ENCODE data around the gene NCDN.

DNA sequence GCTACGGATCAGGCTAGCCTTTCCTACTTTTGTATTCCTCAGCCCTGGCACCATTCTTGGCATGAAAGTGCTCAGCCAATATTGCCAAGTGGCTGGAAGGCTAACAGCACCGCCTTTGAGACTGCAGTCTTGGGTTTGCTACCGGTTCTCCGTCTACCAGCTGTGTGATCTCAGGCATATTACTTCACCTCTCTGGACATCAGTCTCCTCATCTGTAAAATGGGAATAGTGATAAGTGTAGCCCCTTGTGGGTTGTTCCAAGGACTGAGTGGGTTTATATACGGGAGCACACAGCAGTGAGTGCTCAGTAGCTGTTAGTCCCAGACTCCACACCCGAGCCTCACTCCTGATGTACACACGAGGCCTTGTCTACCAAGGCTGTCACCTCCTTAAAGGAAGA, 29.2 kb downstream of the NCDN start:
- TF ChIP-seq POLR2A (IDR thresholded peaks at IDR 0.05) (no peak), POLR2AphosphoS5 (IDR thresholded peaks at IDR 0.05) (no peak), EP300 (IDR thresholded peaks at IDR 0.05) (no peak)
- TF ChIP-seq, protein P1, sequence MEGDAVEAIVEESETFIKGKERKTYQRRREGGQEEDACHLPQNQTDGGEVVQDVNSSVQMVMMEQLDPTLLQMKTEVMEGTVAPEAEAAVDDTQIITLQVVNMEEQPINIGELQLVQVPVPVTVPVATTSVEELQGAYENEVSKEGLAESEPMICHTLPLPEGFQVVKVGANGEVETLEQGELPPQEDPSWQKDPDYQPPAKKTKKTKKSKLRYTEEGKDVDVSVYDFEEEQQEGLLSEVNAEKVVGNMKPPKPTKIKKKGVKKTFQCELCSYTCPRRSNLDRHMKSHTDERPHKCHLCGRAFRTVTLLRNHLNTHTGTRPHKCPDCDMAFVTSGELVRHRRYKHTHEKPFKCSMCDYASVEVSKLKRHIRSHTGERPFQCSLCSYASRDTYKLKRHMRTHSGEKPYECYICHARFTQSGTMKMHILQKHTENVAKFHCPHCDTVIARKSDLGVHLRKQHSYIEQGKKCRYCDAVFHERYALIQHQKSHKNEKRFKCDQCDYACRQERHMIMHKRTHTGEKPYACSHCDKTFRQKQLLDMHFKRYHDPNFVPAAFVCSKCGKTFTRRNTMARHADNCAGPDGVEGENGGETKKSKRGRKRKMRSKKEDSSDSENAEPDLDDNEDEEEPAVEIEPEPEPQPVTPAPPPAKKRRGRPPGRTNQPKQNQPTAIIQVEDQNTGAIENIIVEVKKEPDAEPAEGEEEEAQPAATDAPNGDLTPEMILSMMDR (IDR thresholded peaks at IDR 0.05) = no peak

Data from gastroesophageal sphincter (tissue), 3 donors.